GM12892 (cell line): ENCODE measurements around the gene PIK3C2B.

Source experiments
- POLR2A ChIP-seq: IDR thresholded peaks from 2 replicates; pipeline ENCODE4 v1.6.1; 2011; ENCODE audit warnings: low read depth, low read length, control low read depth
- POLR2AphosphoS5 ChIP-seq: IDR thresholded peaks from 2 replicates; pipeline ENCODE4 v1.6.1; 2011; ENCODE audit warnings: low read depth, low read length, control low read depth

DNA sequence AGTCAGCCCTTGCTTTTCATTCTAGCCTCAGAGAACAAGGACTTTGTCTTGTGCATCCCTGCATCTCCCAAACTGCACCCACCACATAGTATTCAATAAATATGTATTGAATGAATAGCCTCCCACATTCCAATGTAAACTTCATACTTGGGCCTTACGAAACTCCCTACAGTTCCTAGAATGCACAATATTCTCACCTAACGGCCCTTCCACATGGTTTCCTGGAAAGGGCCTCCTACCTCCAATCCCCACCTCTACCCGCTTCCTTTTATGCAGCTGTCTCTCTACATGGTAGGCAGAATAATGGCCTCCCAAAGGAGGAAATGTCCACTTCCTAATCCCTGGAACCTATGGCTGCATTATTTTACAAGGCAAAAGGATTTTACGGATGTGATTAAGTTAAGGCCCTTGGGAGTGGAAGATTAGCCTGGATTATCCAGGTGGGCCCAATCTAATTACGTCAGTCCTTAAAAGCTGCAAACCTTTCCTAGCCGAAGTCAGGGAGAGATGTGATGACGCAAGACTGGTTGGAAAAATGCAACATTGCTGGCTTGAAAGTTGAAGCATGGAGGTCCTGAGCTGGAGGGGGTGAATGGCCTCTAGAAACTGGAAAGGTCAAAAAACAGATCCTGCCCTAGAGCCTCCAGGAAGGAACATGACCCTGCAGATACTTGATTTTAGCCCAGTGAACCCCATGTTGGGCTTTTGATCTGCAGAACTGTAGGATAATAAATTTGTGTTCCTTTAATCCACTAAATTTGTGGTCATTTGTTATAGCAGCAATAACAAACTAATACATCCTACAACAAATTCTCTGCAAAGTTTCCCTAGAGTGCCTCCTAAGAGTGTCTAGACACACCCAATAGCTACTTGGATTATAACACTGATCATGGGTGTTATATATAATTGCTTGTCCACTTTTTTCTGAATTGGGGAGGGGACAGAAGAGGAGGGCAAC is 5.2 kb upstream of the PIK3C2B start:
- no peak for TF ChIP-seq POLR2A
- TF ChIP-seq POLR2AphosphoS5: no peak
